ENCODE results near the gene LEMD2. TPM values are rescaled to one million over a fixed set of nuclear protein-coding genes. Genes with fewer than 3 reads are reported as not detected.

LEMD2 gene
- total RNA-seq, 4 donors from 2014 or later: 36.4 to 65.3 (median 55.4) TPM

DNA sequence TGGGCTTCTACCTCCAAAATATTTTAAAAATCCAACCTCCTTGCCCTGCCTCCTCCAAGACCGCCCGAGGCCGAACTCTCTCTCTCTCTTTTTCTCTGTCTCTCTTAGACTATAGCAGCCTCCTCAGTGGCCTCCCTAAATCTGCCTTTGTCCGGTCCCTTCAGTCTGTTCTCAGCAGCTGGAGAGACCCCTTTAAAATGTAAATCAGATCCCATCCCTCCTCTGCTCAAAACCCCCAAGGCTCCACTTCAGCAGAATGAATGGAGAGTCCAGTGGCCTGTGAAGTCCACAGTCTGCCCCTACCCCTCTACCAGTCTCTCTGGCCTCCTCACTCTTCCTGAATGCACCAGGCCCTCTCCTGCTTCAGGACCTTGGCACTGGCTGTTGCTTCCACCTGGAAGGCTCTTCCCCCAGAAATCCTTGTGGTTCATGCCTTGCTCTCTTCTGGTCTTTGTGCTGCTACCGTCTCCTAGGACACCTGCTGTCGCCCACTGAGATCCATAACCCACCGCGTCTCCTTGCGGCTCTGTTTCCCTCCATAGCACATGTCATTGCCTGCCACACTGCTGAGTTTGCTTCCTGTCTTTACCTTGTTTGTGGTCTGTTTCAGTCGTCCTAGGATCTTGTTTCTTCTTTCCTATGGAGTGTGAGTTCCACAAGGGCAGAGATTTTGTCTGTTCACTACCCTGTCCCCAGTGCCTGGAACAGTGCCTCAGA is 8.9 kb upstream of the LEMD2 start:
- Histone ChIP-seq H3K9me3 (no peaks in the 10 kb centered on the region), H3K4me1 (no peaks in the 10 kb centered on the region), H3K4me3 (no peak overlapping the region), H3K36me3 (no peaks in the 10 kb centered on the region), H3K27ac (replicated peaks in 1 of 4) (no peak overlapping the region), H3K27me3 (peaks cover 0 to 83% (median 3%) of the 10 kb centered on the region in 4 donors)
- intact Hi-C loops (cut with DNase I): no loop called here
- WGBS: 75% methylated on average over 10 of the region's 10 CpGs
- no peak for DNase-seq (ENCODE audit: extremely low spot score)
- TF ChIP-seq POLR2AphosphoS5 (IDR thresholded peaks at IDR 0.05): no peak
- no peak for TF ChIP-seq EP300 (IDR thresholded peaks at IDR 0.05)
- no peak for TF ChIP-seq POLR2A (IDR thresholded peaks at IDR 0.05; ENCODE audit: low read depth)
- TF ChIP-seq, protein P1, sequence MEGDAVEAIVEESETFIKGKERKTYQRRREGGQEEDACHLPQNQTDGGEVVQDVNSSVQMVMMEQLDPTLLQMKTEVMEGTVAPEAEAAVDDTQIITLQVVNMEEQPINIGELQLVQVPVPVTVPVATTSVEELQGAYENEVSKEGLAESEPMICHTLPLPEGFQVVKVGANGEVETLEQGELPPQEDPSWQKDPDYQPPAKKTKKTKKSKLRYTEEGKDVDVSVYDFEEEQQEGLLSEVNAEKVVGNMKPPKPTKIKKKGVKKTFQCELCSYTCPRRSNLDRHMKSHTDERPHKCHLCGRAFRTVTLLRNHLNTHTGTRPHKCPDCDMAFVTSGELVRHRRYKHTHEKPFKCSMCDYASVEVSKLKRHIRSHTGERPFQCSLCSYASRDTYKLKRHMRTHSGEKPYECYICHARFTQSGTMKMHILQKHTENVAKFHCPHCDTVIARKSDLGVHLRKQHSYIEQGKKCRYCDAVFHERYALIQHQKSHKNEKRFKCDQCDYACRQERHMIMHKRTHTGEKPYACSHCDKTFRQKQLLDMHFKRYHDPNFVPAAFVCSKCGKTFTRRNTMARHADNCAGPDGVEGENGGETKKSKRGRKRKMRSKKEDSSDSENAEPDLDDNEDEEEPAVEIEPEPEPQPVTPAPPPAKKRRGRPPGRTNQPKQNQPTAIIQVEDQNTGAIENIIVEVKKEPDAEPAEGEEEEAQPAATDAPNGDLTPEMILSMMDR (IDR thresholded peaks at IDR 0.05): no peak

DNA sequence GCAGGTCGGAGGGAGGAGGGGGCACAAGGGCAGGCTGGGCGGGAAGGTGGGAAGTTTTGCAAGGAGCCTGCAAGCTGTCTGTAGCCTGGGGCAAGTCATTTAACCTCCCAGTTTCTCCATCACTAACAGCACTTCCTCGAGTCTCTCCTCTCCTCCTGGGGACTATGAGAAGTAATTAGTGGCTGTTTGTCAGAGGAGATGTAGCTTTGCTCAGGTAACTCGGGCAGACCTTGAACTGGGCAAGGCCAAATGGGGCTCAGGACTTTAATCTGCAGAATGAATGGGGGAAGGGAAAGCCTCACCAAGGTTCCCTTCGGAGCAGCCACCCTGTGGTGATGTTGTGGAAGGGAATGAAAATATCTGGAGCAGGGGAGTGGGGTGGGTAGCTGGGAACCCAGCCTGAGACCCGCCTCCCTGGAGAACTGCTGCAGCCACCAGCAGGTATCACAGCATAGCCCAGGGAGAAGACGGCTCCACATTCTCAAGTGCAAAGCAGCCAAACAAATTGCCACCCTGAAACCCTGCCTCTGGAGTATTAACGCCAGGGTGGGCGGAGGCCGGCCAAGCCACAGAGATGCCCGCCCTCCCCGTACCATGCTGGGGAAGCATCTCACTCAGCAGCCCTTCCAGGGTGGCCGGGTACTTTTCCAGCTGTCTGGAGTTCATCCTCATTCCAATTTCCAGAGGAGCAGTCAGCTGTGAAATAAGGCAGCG is 6.1 kb upstream of the LEMD2 start:
- intact Hi-C loops (cut with DNase I): no loop called here
- no peaks in the 10 kb centered on the region for H3K36me3 ChIP-seq
- H3K27me3 ChIP-seq: peaks cover 0 to 56% (median 3%) of the 10 kb centered on the region in 4 donors
- no peak overlapping the region for H3K27ac ChIP-seq (replicated peaks in 1 of 4)
- H3K9me3 ChIP-seq: no peaks in the 10 kb centered on the region
- 43% methylated on average over 10 of the region's 14 CpGs for whole genome bisulfite sequencing
- no peaks in the 10 kb centered on the region for H3K4me1 ChIP-seq
- TF ChIP-seq, protein P1 (IDR thresholded peaks at IDR 0.05): no peak
- no peak for TF ChIP-seq POLR2AphosphoS5 (IDR thresholded peaks at IDR 0.05)
- no peak for TF ChIP-seq POLR2A (IDR thresholded peaks at IDR 0.05; ENCODE audit: low read depth)
- TF ChIP-seq EP300 (IDR thresholded peaks at IDR 0.05): no peak
- no peak overlapping the region for H3K4me3 ChIP-seq
- DNase-seq (ENCODE audit: extremely low spot score): no peak

DNA sequence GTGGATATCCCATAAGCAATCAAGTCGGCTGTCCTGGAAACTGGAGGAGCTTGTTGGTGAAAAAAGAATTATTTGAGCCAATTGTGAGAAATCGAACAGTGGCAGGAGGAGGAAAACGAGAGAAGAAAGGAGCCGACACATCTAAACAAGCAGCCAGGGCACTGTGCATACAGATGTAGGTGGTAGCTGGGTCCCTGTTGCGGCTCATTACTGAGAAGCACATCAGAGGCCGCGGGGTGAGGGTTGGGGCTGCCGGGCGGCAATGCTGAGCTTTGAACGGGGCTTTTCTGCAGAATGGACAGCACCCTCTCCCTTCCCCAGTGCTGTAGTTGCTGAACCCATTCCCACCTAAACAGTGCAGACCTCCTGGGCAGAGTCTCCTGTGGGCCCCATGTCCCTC is 4.1 kb upstream of the LEMD2 start:
- intact Hi-C loops (cut with DNase I): no loop called here

DNA sequence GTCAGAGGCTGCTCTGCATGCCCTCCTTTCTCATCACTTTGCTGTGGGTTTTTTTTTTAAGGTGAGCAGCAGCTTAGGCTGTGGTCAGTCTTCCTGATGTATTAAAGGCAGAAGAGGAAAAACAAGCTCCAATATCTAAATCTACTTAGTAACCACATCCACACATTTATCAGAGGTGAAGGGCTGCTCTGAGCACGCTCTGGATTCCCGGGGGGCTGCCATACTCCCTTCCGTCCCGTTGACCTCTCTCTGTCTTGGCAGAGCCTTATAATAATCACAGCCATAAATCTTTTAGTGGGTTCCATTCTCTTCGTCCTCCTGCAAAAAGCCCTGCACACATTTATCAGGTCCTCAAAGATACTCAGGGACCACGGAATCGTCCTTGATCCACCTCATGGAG is 2.7 kb upstream of the LEMD2 start:
- intact Hi-C loops (cut with DNase I): no loop called here

More for the DNA sequence above, 4.1 kb upstream of the LEMD2 start:
- no peaks in the 10 kb centered on the region for H3K9me3 ChIP-seq
- H3K27me3 ChIP-seq: peaks cover 0 to 35% (median 3%) of the 10 kb centered on the region in 4 donors
- H3K4me3 ChIP-seq: no peak overlapping the region
- WGBS: 60% methylated on average over 10 of the region's 10 CpGs
- H3K27ac ChIP-seq (replicated peaks in 1 of 4): no peak overlapping the region
- DNase-seq (ENCODE audit: extremely low spot score): no peak
- H3K4me1 ChIP-seq: peaks cover 3 to 9% (median 6%) of the 10 kb centered on the region in 4 donors
- H3K36me3 ChIP-seq: no peaks in the 10 kb centered on the region
- no peak for TF ChIP-seq POLR2A (IDR thresholded peaks at IDR 0.05; ENCODE audit: low read depth)
- TF ChIP-seq POLR2AphosphoS5 (IDR thresholded peaks at IDR 0.05): no peak
- no peak for TF ChIP-seq EP300 (IDR thresholded peaks at IDR 0.05)

More for the DNA sequence above, 2.7 kb upstream of the LEMD2 start:
- whole genome bisulfite sequencing: 85% methylated on average over 7 of the region's 7 CpGs
- Histone ChIP-seq H3K4me1 (peaks cover 17 to 22% (median 19%) of the 10 kb centered on the region in 4 donors), H3K27ac (replicated peaks in 1 of 4) (no peak overlapping the region), H3K9me3 (no peaks in the 10 kb centered on the region), H3K4me3 (no peak overlapping the region), H3K36me3 (no peaks in the 10 kb centered on the region), H3K27me3 (peaks cover 0 to 21% (median 3%) of the 10 kb centered on the region in 4 donors)
- TF ChIP-seq, protein P1 (IDR thresholded peaks at IDR 0.05): no peak
- TF ChIP-seq EP300 (IDR thresholded peaks at IDR 0.05) (no peak), POLR2A (IDR thresholded peaks at IDR 0.05; ENCODE audit: low read depth) (no peak), POLR2AphosphoS5 (IDR thresholded peaks at IDR 0.05) (no peak)
- no peak for DNase-seq (ENCODE audit: extremely low spot score)

All from esophagus muscularis mucosa (tissue), 4 donors.